GM18873 (cell line): ENCODE measurements around the gene SCN2A.

Experiments
- ATAC-seq: cut with Tn5 transposase; IDR thresholded peaks from one replicate; pipeline ENCODE4 v1.9.1; 2021; ENCODE audit warnings: mild to moderate bottlenecking, moderate library complexity, moderate number of reproducible peaks; ENCODE audit not compliant: unreplicated experiment, low FRiP score

The SCN2A gene

GRCh38 chr2:165407466-165407865, 168.3 kb downstream of the SCN2A start:
- no peak for ATAC-seq

- ATAC-seq = no peak
Measured at GRCh38 chr2:165408186-165408585, 169.0 kb downstream of the SCN2A start.

- ATAC-seq = no peak
Measured at GRCh38 chr2:165410276-165410675, 171.1 kb downstream of the SCN2A start.

- ATAC-seq = no peak
Measured at GRCh38 chr2:165414187-165414586, 175.0 kb downstream of the SCN2A start.

GRCh38 chr2:165417009-165417408, 177.8 kb downstream of the SCN2A start:
- no peak for ATAC-seq

GRCh38 chr2:165420231-165420630, 181.0 kb downstream of the SCN2A start:
- ATAC-seq = no peak

- ATAC-seq = no peak
Measured at GRCh38 chr2:165423081-165423480, 183.9 kb downstream of the SCN2A start.

- no peak for ATAC-seq
Measured at GRCh38 chr2:165425556-165425955, 186.3 kb downstream of the SCN2A start.

- no peak for ATAC-seq
Measured at GRCh38 chr2:165427686-165428085, 188.5 kb downstream of the SCN2A start.

- ATAC-seq = no peak
Measured at GRCh38 chr2:165428926-165429325, 189.7 kb downstream of the SCN2A start.

GRCh38 chr2:165431014-165431413, 191.8 kb downstream of the SCN2A start:
- ATAC-seq = no peak

- no peak for ATAC-seq
Measured at GRCh38 chr2:165432234-165432966, 193.2 kb downstream of the SCN2A start.

- ATAC-seq = no peak
Measured at GRCh38 chr2:165434865-165435496, 195.8 kb downstream of the SCN2A start.

- no peak for ATAC-seq
Measured at GRCh38 chr2:165435611-165436010, 196.4 kb downstream of the SCN2A start.

GRCh38 chr2:165436559-165436958, 197.3 kb downstream of the SCN2A start:
- ATAC-seq = no peak

GRCh38 chr2:165440367-165440766, 201.2 kb downstream of the SCN2A start:
- no peak for ATAC-seq
